ENCODE results near the gene CBX1. TPM values are rescaled to one million over a fixed set of nuclear protein-coding genes. Genes with fewer than 3 reads are reported as not detected.

The CBX1 gene
- total and polyA plus RNA-seq, 2 donors (not counting 3 experiments of a cell fraction or from before 2014, with no cell fraction given): 20.4 to 95.2 TPM

DNA sequence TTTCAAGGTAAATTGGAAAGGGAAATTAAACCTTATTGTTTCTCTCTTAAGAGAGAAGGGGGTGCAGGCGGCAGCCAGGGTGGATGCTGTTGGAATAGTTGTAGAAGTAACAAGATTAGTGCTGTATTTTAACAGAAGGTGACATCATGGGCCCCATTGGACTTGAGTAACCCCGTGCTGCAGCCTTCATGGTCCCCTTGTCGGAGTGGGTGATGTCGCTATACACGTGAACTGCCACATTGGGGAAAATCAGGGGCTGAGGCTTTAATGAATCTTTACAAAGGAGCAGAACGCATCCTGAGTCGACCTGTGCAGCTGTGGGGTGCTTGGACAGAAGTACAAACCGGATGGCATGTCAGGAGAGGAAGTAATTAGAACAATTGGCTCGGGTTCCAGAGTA lies 9.5 kb upstream of the CBX1 start:
- intact Hi-C loops (cut with micrococcal nuclease): no loop called here
- FAIRE-seq: no peak
- CTCF ChIA-PET: interaction anchor here (1.4 kb wide), 1 partner anchor 10 kb away, joined by 3 read pairs; no protein-coding TSS in a partner anchor

DNA sequence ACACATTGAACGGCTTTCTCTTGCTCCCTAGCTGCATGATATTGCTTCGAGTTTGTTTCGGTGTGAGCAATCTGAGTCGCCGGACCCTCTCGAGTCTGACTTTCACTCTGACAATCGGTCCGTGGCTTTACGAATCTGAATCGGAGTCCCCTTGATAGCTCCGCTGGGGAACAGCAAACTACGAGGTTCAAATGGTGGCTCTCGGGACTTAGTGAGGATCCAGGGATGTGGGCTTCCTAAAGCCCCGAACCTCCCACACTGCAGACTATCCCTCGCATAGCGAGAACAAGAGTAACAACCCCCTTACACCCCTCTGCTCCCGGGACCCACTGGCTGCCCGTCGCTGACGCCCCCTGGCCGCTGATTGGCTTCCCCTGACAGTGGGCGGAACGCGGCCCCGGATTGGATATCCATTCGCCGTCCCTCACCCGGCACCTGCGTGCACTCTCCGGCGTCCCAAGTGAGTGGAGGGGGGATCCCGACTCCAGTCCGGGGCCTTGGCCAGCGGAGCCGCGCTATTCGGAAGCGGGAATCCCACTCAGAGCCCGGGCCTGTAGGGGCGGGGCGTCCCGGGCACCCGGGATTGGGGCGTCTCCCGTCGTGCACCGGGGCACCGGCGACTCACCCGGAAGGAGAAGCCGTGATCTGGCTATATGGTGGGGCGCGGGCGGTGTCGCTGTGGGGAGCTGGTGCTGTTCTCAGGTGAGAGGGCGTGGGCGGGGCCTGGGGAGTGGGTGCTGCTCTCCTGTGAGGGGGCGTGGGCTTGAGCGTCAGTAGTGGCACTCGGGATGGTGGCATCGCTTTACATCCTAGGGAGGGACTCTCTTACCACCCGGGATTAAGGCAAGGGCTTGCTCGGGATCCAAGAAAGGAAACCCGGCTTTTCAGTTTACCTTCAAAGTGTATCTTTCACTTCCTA lies 6.1 kb upstream of the CBX1 start, which contains the start of gene SNX11:
Gene SNX11 (plus strand): TSS at position 630 of the 919 bp plus-strand sequence. CDS start 4,278 bp downstream, outside the sequence.
- peaks cover 0 to 2% of the 10 kb centered on the region in 2 experiments for H3K36me3 ChIP-seq (ENCODE audit: control insufficient read depth in 2 of 2, extremely low read depth in 1 of 2, insufficient read depth in 2 of 2, low read length in 2 of 2)
- no peaks in the 10 kb centered on the region for H3K9me1 ChIP-seq (replicated peaks; ENCODE audit: control insufficient read depth, extremely low read depth, insufficient read depth, low read length)
- peak within 1 kb of the TSS; percentile 97 for H3K4me2 ChIP-seq (ENCODE audit: insufficient read depth, low read length)
- ChIA-PET CTCF (interaction anchor here (0.8 to 2.6 kb wide), 12 partner anchors 10 to 571 kb away, joined by 3 to 14 read pairs (median 4); no protein-coding TSS in a partner anchor), POLR2A (no interaction called here)
- BruUV-seq (replicated peaks): TSS peak; percentile 40
- peaks cover 10% of the 10 kb centered on the region for H3K4me1 ChIP-seq (ENCODE audit: control insufficient read depth, extremely low read depth, insufficient read depth, low read length)
- intact Hi-C loops (cut with micrococcal nuclease) (loop anchor here (1.0 kb wide), 2 partner anchors 20 to 211 kb away; partner anchors contain the start of gene SP2), dilution Hi-C loops (cut with MboI; ENCODE audit: extremely low pct_ligation_motif_present, low sequenced_read_pairs) (no loop called here)
- peak; percentile 89 for DNase-seq (ENCODE audit: low read depth, low spot score)
- H3K79me2 ChIP-seq (ENCODE audit: control insufficient read depth, insufficient read depth, low read length): peaks cover 37% of the 10 kb centered on the region
- no peaks in the 10 kb centered on the region for H4K20me1 ChIP-seq (replicated peaks; ENCODE audit: control insufficient read depth, extremely low read depth, insufficient read depth, low read length)
- peak within 1 kb of the TSS; percentile 56 to 99 (median 92) for H3K4me3 ChIP-seq (replicated peaks in 1 of 3; ENCODE audit: insufficient read depth in 1 of 3, low read depth in 1 of 3, low read length in 3 of 3)
- no peaks in the 10 kb centered on the region for H3K27me3 ChIP-seq (ENCODE audit: control insufficient read depth in 2 of 2, insufficient read depth in 2 of 2, low read length in 2 of 2)
- H3K9me3 ChIP-seq (replicated peaks; ENCODE audit: control insufficient read depth, insufficient read depth, low read length): no peaks in the 10 kb centered on the region
- peak; percentile 95 for FAIRE-seq
- peak within 1 kb of the TSS; percentile 99 for H2AFZ ChIP-seq (ENCODE audit: low read depth, low read length)
- H3K27ac ChIP-seq (ENCODE audit: insufficient read depth, low read depth, low read length): peak within 1 kb of the TSS; percentile 68
- TF ChIP-seq POLR2A (IDR thresholded peaks at IDR 0.05; ENCODE audit: low read depth, low read length): peak; percentile 82
- TF ChIP-seq JUN (IDR thresholded peaks at IDR 0.05; ENCODE audit: borderline replicate concordance, insufficient read depth, insufficient read length, low read depth): no peak
- TF ChIP-seq POLR2AphosphoS5 (IDR thresholded peaks at IDR 0.05; ENCODE audit: insufficient read depth, low read depth, low read length): peak; percentile 20
- peak within 1 kb of the TSS; percentile 88 for H3K9ac ChIP-seq (replicated peaks; ENCODE audit: extremely low read depth, insufficient read depth, low read length)

More for the DNA sequence above, 9.5 kb upstream of the CBX1 start:
- Histone ChIP-seq H3K9me3 (replicated peaks; ENCODE audit: control insufficient read depth, insufficient read depth, low read length) (no peaks in the 10 kb centered on the region), H3K27ac (ENCODE audit: insufficient read depth, low read depth, low read length) (no peak overlapping the region), H3K79me2 (ENCODE audit: control insufficient read depth, insufficient read depth, low read length) (peaks cover 40% of the 10 kb centered on the region), H3K27me3 (ENCODE audit: control insufficient read depth in 2 of 2, insufficient read depth in 2 of 2, low read length in 2 of 2) (no peaks in the 10 kb centered on the region), H3K36me3 (ENCODE audit: control insufficient read depth in 2 of 2, extremely low read depth in 1 of 2, insufficient read depth in 2 of 2, low read length in 2 of 2) (peaks cover 0 to 7% of the 10 kb centered on the region in 2 experiments), H3K9me1 (replicated peaks; ENCODE audit: control insufficient read depth, extremely low read depth, insufficient read depth, low read length) (no peaks in the 10 kb centered on the region), H2AFZ (ENCODE audit: low read depth, low read length) (no peak overlapping the region), H4K20me1 (replicated peaks; ENCODE audit: control insufficient read depth, extremely low read depth, insufficient read depth, low read length) (no peaks in the 10 kb centered on the region), H3K9ac (replicated peaks; ENCODE audit: extremely low read depth, insufficient read depth, low read length) (no peak overlapping the region), H3K4me2 (ENCODE audit: insufficient read depth, low read length) (no peak overlapping the region), H3K4me1 (ENCODE audit: control insufficient read depth, extremely low read depth, insufficient read depth, low read length) (peaks cover 10% of the 10 kb centered on the region), H3K4me3 (replicated peaks in 1 of 3; ENCODE audit: insufficient read depth in 1 of 3, low read depth in 1 of 3, low read length in 3 of 3) (no peak overlapping the region)
- dilution Hi-C loops (cut with MboI; ENCODE audit: extremely low pct_ligation_motif_present, low sequenced_read_pairs): no loop called here
- no peak for DNase-seq (ENCODE audit: low read depth, low spot score)
- BruUV-seq (replicated peaks): no TSS peak
- no peak for TF ChIP-seq POLR2AphosphoS5 (IDR thresholded peaks at IDR 0.05; ENCODE audit: insufficient read depth, low read depth, low read length)
- TF ChIP-seq EZH2 (IDR thresholded peaks at IDR 0.05; ENCODE audit: borderline replicate concordance, low read depth, low read length, severe bottlenecking): no peak
- POLR2A ChIA-PET: no interaction called here
